GM12878 (cell line): ENCODE results near the gene TMPRSS9. TPM values are rescaled to one million over a fixed set of nuclear protein-coding genes. Genes with fewer than 3 reads are reported as not detected.

Experiments
- ATAC-seq: fragments of 200-7000 bp; cut with Tn5 transposase; 3 replicates; pipeline ENCODE4 v1.9.1; 2020; ENCODE audit warnings: mild to moderate bottlenecking, moderate library complexity
- BruUV-seq: library from RNA; stranded (reverse); fragments of 400-500 nt; replicated peaks from 2 replicates; lab custom pipeline; 2021; lab: Mats Ljungman, UMichigan
- CTCF ChIA-PET: fragments of 300-600 bp; sonication (Branson Sonifier 250); formaldehyde crosslinking; extraction: SDS; loops from one replicate; lab custom pipeline; 2021; ENCODE audit warnings: inconsistent platforms; lab: Yijun Ruan, JAX
- POLR2A ChIA-PET: fragments of 350-600 bp; formaldehyde crosslinking; extraction: SDS; loops from one replicate; lab custom pipeline; 2021; ENCODE audit warnings: inconsistent platforms; lab: Charles Lee
- RAD21 ChIA-PET: fragments of 300-600 bp; sonication (Branson Sonifier 250); formaldehyde crosslinking; loops from one replicate; lab custom pipeline; 2023; ENCODE audit warnings: antibody characterized with exemption; ENCODE audit not compliant: unreplicated experiment; lab: Charles Lee
- SMC1A ChIA-PET: fragments of 300-600 bp; sonication (Branson Sonifier 250); formaldehyde crosslinking; loops from one replicate; lab custom pipeline; 2023; ENCODE audit not compliant: unreplicated experiment, uncharacterized antibody; lab: Charles Lee
- DNase-seq: peaks from one replicate; pipeline ENCODE4 v3.0.0-alpha.2; 2011; ENCODE audit warnings: low read depth, low spot score
- FAIRE-seq: peaks from 3 replicates; lab custom pipeline; 2011; peaks lifted over from hg19 to GRCh38; lab: Jason Lieb, UNC
- H2AFZ ChIP-seq: 2 replicates; pipeline ENCODE4 v1.6.0; 2011; ENCODE audit warnings: low read depth, low read length, control low read depth; ENCODE audit not compliant: control insufficient read depth
- H3K27ac ChIP-seq: 2 replicates; pipeline ENCODE4 v1.5.1; 2011; ENCODE audit warnings: control low read depth; ENCODE audit not compliant: control insufficient read depth, insufficient read depth
- H3K27me3 ChIP-seq, 2 experiments: replicated peaks in 1 of 2; 2 replicates each; pipeline versions ENCODE4 v1.6.0 to v1.6.1; 2011; ENCODE audit warnings: low read length in 1 of 2; ENCODE audit not compliant: control insufficient read depth in 2 of 2, insufficient read depth in 2 of 2
- H3K36me3 ChIP-seq, 2 experiments: 2 replicates each; pipeline ENCODE4 v1.5.1; 2011; ENCODE audit warnings: low read length in 1 of 2; ENCODE audit not compliant: control insufficient read depth in 2 of 2, insufficient read depth in 2 of 2
- H3K4me1 ChIP-seq: 2 replicates; pipeline ENCODE4 v1.6.1; 2011; ENCODE audit warnings: mild to moderate bottlenecking, low read length, moderate library complexity, mixed read lengths; ENCODE audit not compliant: control insufficient read depth, insufficient read depth
- H3K4me2 ChIP-seq: 2 replicates; pipeline ENCODE4 v1.6.0; 2011; ENCODE audit warnings: control low read depth; ENCODE audit not compliant: control insufficient read depth, insufficient read depth
- H3K4me3 ChIP-seq: fragments of 200-600 bp; sonication (generic); 2 replicates; pipeline ENCODE4 v1.5.1; 2016
- H3K79me2 ChIP-seq: 2 replicates; pipeline ENCODE4 v1.6.0; 2011; ENCODE audit warnings: low read length; ENCODE audit not compliant: control insufficient read depth, insufficient read depth
- H3K9ac ChIP-seq: 2 replicates; pipeline ENCODE4 v1.8.0; 2011; ENCODE audit warnings: low read length, control low read depth, mixed read lengths; ENCODE audit not compliant: control insufficient read depth, insufficient read depth
- H3K9me3 ChIP-seq: replicated peaks from 3 replicates; pipeline ENCODE4 v1.5.1; 2011; ENCODE audit warnings: mild to moderate bottlenecking, low read length; ENCODE audit not compliant: control insufficient read depth, insufficient read depth
- H4K20me1 ChIP-seq: 2 replicates; pipeline ENCODE4 v1.6.0; 2011; ENCODE audit not compliant: control insufficient read depth, insufficient read depth
- CBX3 ChIP-seq: fragments of 200-600 bp; sonication (generic); IDR thresholded peaks from 2 replicates; pipeline ENCODE4 v1.6.1; 2016; ENCODE audit warnings: low read depth, borderline replicate concordance
- CHD1 ChIP-seq: IDR thresholded peaks from 2 replicates; pipeline ENCODE4 v1.6.1; 2012; ENCODE audit warnings: low read depth, low read length, improper control_type of control experiment
- ELK1 ChIP-seq: IDR thresholded peaks from 2 replicates; pipeline ENCODE4 v1.6.1; 2012; ENCODE audit warnings: low read depth, low read length, improper control_type of control experiment
- FOXM1 ChIP-seq: IDR thresholded peaks from 2 replicates; pipeline ENCODE4 v1.6.1; 2012; ENCODE audit warnings: low read depth, mild to moderate bottlenecking, inconsistent platforms, low read length, moderate library complexity
- SIN3A ChIP-seq: IDR thresholded peaks from 2 replicates; pipeline ENCODE4 v1.6.1; 2012; ENCODE audit warnings: low read depth, low read length, improper control_type of control experiment
- SREBF1 ChIP-seq: IDR thresholded peaks from 2 replicates; pipeline ENCODE4 v1.6.1; 2012; ENCODE audit warnings: mild to moderate bottlenecking, low read length
- WRNIP1 ChIP-seq: IDR thresholded peaks from 2 replicates; pipeline ENCODE4 v1.6.1; 2011; ENCODE audit warnings: low read depth, low read length, improper control_type of control experiment, borderline replicate concordance
- WGBS: methylation state at CpG from one replicate; pipeline ENCODE4 v1.1.6; 2016; ENCODE audit warnings: low lambda C conversion rate; ENCODE audit not compliant: insufficient replicate concordance, insufficient coverage; ENCODE audit errors: missing lambda C conversion rate; 5-methylcytosine and 5-hydroxymethylcytosine counted together
- in situ Hi-C: fragments of 300-500 bp; cut with MboI; formaldehyde crosslinking; loops from 9 replicates; pipeline ENCODE4 v1.14.3; 2018; ENCODE audit warnings: mixed read lengths
- intact Hi-C: fragments of 100-400 bp; cut with micrococcal nuclease; formaldehyde crosslinking; loops from one replicate; pipeline ENCODE4 v1.14.2; 2022; ENCODE audit not compliant: unreplicated experiment
- polyA plus RNA-seq, 11 experiments: library from polyadenylated mRNA; depleted of rRNA in 4 of 11; unstranded in 6 of 11; stranded (reverse) in 5 of 11; fragments of >200 nt; fragmentation: Nextera tagmentation in 4 of 11; fragmentation: Illumina TruSeq in 1 of 11; extraction: Ambion mirVana in 4 of 11; extraction: Trizol in 1 of 11; gene quantifications; 1 replicate in 1 of 11; 2 replicates in 10 of 11; pipeline versions ENCODE4 v1.2.1 to v1.2.3, GENCODE V29; 2011 to 2016; ENCODE audit warnings: inconsistent platforms in 2 of 11, missing spikeins in 2 of 11, low read depth in 1 of 11
- total RNA-seq, 4 experiments: library from RNA; depleted of rRNA in 3 of 4; stranded (reverse); fragments of >200 nt in 3 of 4; fragmentation: Illumina TruSeq in 1 of 4; extraction: Trizol in 1 of 4; gene quantifications; 2 replicates each; pipeline versions ENCODE4 v1.2.1 to v1.2.3, GENCODE V29; 2013 to 2021

TMPRSS9 gene
- total and polyA plus RNA-seq, 10 of the 15 experiments (the other 5 are each of a cell fraction or from before 2014, with no cell fraction given) = 0.24 TPM; not detected in 9

- TF ChIP-seq ELK1 (no peak), CHD1 (no peak)
Measured at GRCh38 chr19:2353887-2354592, 6.0 kb upstream of the TMPRSS9 start (continued).

GRCh38 chr19:2354670-2355069, 5.4 kb upstream of the TMPRSS9 start:
- Histone ChIP-seq H3K27ac (no peak overlapping the region), H3K4me2 (no peak overlapping the region), H3K9ac (no peak overlapping the region), H3K27me3 (no peaks in the 10 kb centered on the region), H3K4me1 (no peaks in the 10 kb centered on the region), H3K9me3 (no peaks in the 10 kb centered on the region; the same call in 2 of the 3 replicates), H4K20me1 (no peaks in the 10 kb centered on the region), H3K36me3 (no peaks in the 10 kb centered on the region), H3K79me2 (no peaks in the 10 kb centered on the region), H3K4me3 (no peak overlapping the region), H2AFZ (no peak overlapping the region)
- ChIA-PET CTCF (no interaction called here), POLR2A (no interaction called here), RAD21 (no interaction called here), SMC1A (no interaction called here)
- in situ Hi-C loops = no loop called here
- intact Hi-C loops = no loop called here
- ATAC-seq (no peak), FAIRE-seq (no peak), DNase-seq (no peak)
- no TSS peak for BruUV-seq
- WGBS = 85% methylated on average over 17 of the region's 17 CpGs
- TF ChIP-seq FOXM1 = no peak
- no peak for TF ChIP-seq SREBF1
- TF ChIP-seq CBX3 = no peak
- no peak for TF ChIP-seq SIN3A
- no peak for TF ChIP-seq WRNIP1
